H9 (cell line): ENCODE results near the gene CLDN10. TPM values are rescaled to one million over a fixed set of nuclear protein-coding genes. Genes with fewer than 3 reads are reported as not detected.

ENCODE experiments used
- DNase-seq: peaks from one replicate; pipeline ENCODE4 v3.0.0-alpha.2; 2017
- H2AFZ ChIP-seq: one replicate; pipeline ENCODE4 v1.6.1; 2013; ENCODE audit warnings: mild to moderate bottlenecking, low read length, control low read depth, moderate library complexity
- H2AK5ac ChIP-seq: 2 replicates; pipeline ENCODE4 v1.6.1; 2013; ENCODE audit warnings: low read length, control low read depth, mixed read lengths; ENCODE audit not compliant: insufficient read length
- H2BK120ac ChIP-seq: one replicate; pipeline ENCODE4 v1.6.1; 2013; ENCODE audit warnings: low read depth, mild to moderate bottlenecking, low read length, control low read depth, inconsistent platforms; ENCODE audit not compliant: poor library complexity, severe bottlenecking
- H2BK12ac ChIP-seq: 2 replicates; pipeline ENCODE4 v1.6.1; 2013; ENCODE audit warnings: low read length, control low read depth, mixed read lengths, low read depth; ENCODE audit not compliant: insufficient read length
- H2BK15ac ChIP-seq: 2 replicates; pipeline ENCODE4 v1.6.1; 2013; ENCODE audit warnings: low read depth, low read length, control low read depth
- H2BK20ac ChIP-seq: one replicate; pipeline ENCODE4 v1.6.1; 2013; ENCODE audit warnings: low read depth, mild to moderate bottlenecking, low read length, control low read depth, inconsistent platforms; ENCODE audit not compliant: poor library complexity, severe bottlenecking
- H2BK5ac ChIP-seq: 2 replicates; pipeline ENCODE4 v1.6.1; 2013; ENCODE audit warnings: low read length, control low read depth, mixed read lengths; ENCODE audit not compliant: insufficient read length
- H3K14ac ChIP-seq: 2 replicates; pipeline ENCODE4 v1.6.1; 2013; ENCODE audit warnings: low read length, control low read depth; ENCODE audit not compliant: insufficient read depth
- H3K18ac ChIP-seq: 2 replicates; pipeline ENCODE4 v1.6.1; 2013; ENCODE audit warnings: low read depth, mild to moderate bottlenecking, mixed read lengths, low read length, control low read depth; ENCODE audit not compliant: insufficient read length
- H3K23ac ChIP-seq: 2 replicates; pipeline ENCODE4 v1.6.1; 2013; ENCODE audit warnings: low read length, control low read depth, mixed read lengths, low read depth; ENCODE audit not compliant: insufficient read length
- H3K23me2 ChIP-seq: 2 replicates; pipeline ENCODE4 v1.6.1; 2013; ENCODE audit warnings: low read depth, mild to moderate bottlenecking, mixed read lengths, low read length, control low read depth; ENCODE audit not compliant: insufficient read length, poor library complexity, severe bottlenecking
- H3K27ac ChIP-seq: 2 replicates; pipeline ENCODE4 v1.5.1; 2013; ENCODE audit warnings: low read length, control low read depth, mixed read lengths, low read depth; ENCODE audit not compliant: insufficient read length
- H3K27me3 ChIP-seq: 2 replicates; pipeline ENCODE4 v1.6.1; 2013; ENCODE audit warnings: low read length, control low read depth, inconsistent platforms; ENCODE audit not compliant: insufficient read depth
- H3K4ac ChIP-seq: 2 replicates; pipeline ENCODE4 v1.6.1; 2013; ENCODE audit warnings: low read depth, mild to moderate bottlenecking, control low read depth, inconsistent platforms, low read length, moderate library complexity
- H3K4me1 ChIP-seq: 2 replicates; pipeline ENCODE4 v1.6.1; 2013; ENCODE audit warnings: low read length, control low read depth, inconsistent platforms; ENCODE audit not compliant: insufficient read depth
- H3K4me2 ChIP-seq: 2 replicates; pipeline ENCODE4 v1.6.1; 2013; ENCODE audit warnings: low read length, control low read depth, mixed read lengths; ENCODE audit not compliant: insufficient read length, insufficient read depth
- H3K56ac ChIP-seq: 2 replicates; pipeline ENCODE4 v1.6.1; 2013; ENCODE audit warnings: low read depth, mild to moderate bottlenecking, mixed read lengths, low read length, control low read depth; ENCODE audit not compliant: insufficient read length
- H3K79me1 ChIP-seq: 2 replicates; pipeline ENCODE4 v1.6.1; 2013; ENCODE audit warnings: low read depth, mild to moderate bottlenecking, moderate library complexity, low read length, control low read depth, inconsistent platforms; ENCODE audit not compliant: insufficient read depth, poor library complexity, severe bottlenecking
- H3K79me2 ChIP-seq: 2 replicates; pipeline ENCODE4 v1.6.1; 2013; ENCODE audit warnings: low read length, control low read depth, inconsistent platforms; ENCODE audit not compliant: insufficient read depth
- H3K9ac ChIP-seq: 2 replicates; pipeline ENCODE4 v1.6.1; 2013; ENCODE audit warnings: low read length, control low read depth, mixed read lengths; ENCODE audit not compliant: insufficient read length; ENCODE audit errors: extremely low read depth
- H3K9me3 ChIP-seq: one replicate; pipeline ENCODE4 v1.6.1; 2013; ENCODE audit warnings: low read depth, low read length, inconsistent platforms; ENCODE audit not compliant: control insufficient read depth
- H3T11ph ChIP-seq: one replicate; pipeline ENCODE4 v1.6.1; 2013; ENCODE audit warnings: mild to moderate bottlenecking, low read length, control low read depth, inconsistent platforms
- H4K20me1 ChIP-seq: one replicate; pipeline ENCODE4 v1.6.1; 2013; ENCODE audit not compliant: control insufficient read depth, insufficient read length, insufficient read depth
- H4K5ac ChIP-seq: 2 replicates; pipeline ENCODE4 v1.6.1; 2013; ENCODE audit warnings: low read depth, mild to moderate bottlenecking, mixed read lengths, low read length, control low read depth; ENCODE audit not compliant: insufficient read length
- H4K8ac ChIP-seq: replicated peaks from 2 replicates; pipeline ENCODE4 v1.6.1; 2013; ENCODE audit warnings: low read length, control low read depth, mixed read lengths, low read depth; ENCODE audit not compliant: insufficient read length
- H4K91ac ChIP-seq: 2 replicates; pipeline ENCODE4 v1.6.1; 2013; ENCODE audit warnings: low read depth, mild to moderate bottlenecking, moderate library complexity, mixed read lengths, low read length, control low read depth; ENCODE audit not compliant: insufficient read length
- H3K27ac Mint-ChIP-seq, 3 experiments: 2 replicates in 2 of 3; 3 replicates in 1 of 3; pipeline ENCODE4 v1.8.0; 2020 to 2021; ENCODE audit warnings: mixed read lengths in 3 of 3, mild to moderate bottlenecking in 1 of 3, moderate library complexity in 1 of 3
- H3K27me3 Mint-ChIP-seq: 2 replicates; pipeline ENCODE4 v1.8.0; 2021; ENCODE audit warnings: low read depth, mild to moderate bottlenecking, moderate library complexity, mixed read lengths
- H3K36me3 Mint-ChIP-seq, 3 experiments: 2 replicates in 2 of 3; 3 replicates in 1 of 3; pipeline ENCODE4 v1.8.0; 2020 to 2021; ENCODE audit warnings: low read depth in 3 of 3, mixed read lengths in 3 of 3; ENCODE audit not compliant: insufficient read depth in 1 of 3
- H3K4me1 Mint-ChIP-seq, 2 experiments: 2 replicates each; pipeline ENCODE4 v1.8.0; 2020; ENCODE audit warnings: mixed read lengths in 2 of 2
- H3K4me3 Mint-ChIP-seq, 2 experiments: 2 replicates in 1 of 2; 3 replicates in 1 of 2; pipeline ENCODE4 v1.8.0; 2020 to 2021; ENCODE audit warnings: mild to moderate bottlenecking in 2 of 2, mixed read lengths in 2 of 2, moderate library complexity in 1 of 2
- H3K9me3 Mint-ChIP-seq, 2 experiments: 2 replicates in 1 of 2; 3 replicates in 1 of 2; pipeline ENCODE4 v1.8.0; 2020; ENCODE audit warnings: mild to moderate bottlenecking in 2 of 2, mixed read lengths in 2 of 2, moderate library complexity in 1 of 2
- CTCF ChIP-seq: fragments of 200-600 bp; sonication (generic); conservative IDR thresholded peaks from 3 replicates; pipeline ENCODE4 v1.8.0; 2021; ENCODE audit warnings: antibody characterized with exemption, mild to moderate bottlenecking
- WGBS: extraction: QIAGEN DNeasy Blood & Tissue Kit; methylation state at CpG from one replicate; pipeline ENCODE4 v1.1.7; 2013; ENCODE audit warnings: missing lambda C conversion rate, low lambda C conversion rate, mixed read lengths; ENCODE audit not compliant: insufficient read length; ENCODE audit errors: extremely low coverage; 5-methylcytosine and 5-hydroxymethylcytosine counted together
- total RNA-seq: library from RNA; stranded (reverse); gene quantifications from 2 replicates; pipeline ENCODE4 v1.2.1, GENCODE V29; 2021

Gene CLDN10
- total RNA-seq, 1 experiment from 2014 or later, result 20.7 TPM

GRCh38 chr13:95540888-95541287, 11.6 kb upstream of the CLDN10 start:
- DNase-seq, result no peak

More at GRCh38 chr13:95540888-95541287, 11.6 kb upstream of the CLDN10 start:
- Mint-ChIP-seq H3K36me3 (no peaks in the 10 kb centered on the region), H3K27ac (no peak overlapping the region), H3K9me3 (no peaks in the 10 kb centered on the region), H3K4me3 (no peak overlapping the region), H3K27me3 (no peaks in the 10 kb centered on the region), H3K4me1 (peaks cover 17 to 25% of the 10 kb centered on the region in 2 experiments)
- no peak overlapping the region for H3K23ac ChIP-seq
- WGBS, result no CpG with 5 or more reads among the region's 6 CpGs
- no peaks in the 10 kb centered on the region for H3K23me2 ChIP-seq
- H4K20me1 ChIP-seq, result no peaks in the 10 kb centered on the region
- H2AK5ac ChIP-seq, result no peak overlapping the region
- H2BK20ac ChIP-seq, result no peak overlapping the region
- no peak overlapping the region for H2AFZ ChIP-seq
- no peaks in the 10 kb centered on the region for H3K27me3 ChIP-seq
- no peak overlapping the region for H4K8ac ChIP-seq
- H2BK12ac ChIP-seq, result no peak overlapping the region
- no peaks in the 10 kb centered on the region for H3K79me1 ChIP-seq
- no peak overlapping the region for H3K56ac ChIP-seq
- no peaks in the 10 kb centered on the region for H3K4me1 ChIP-seq
- no peak overlapping the region for H3T11ph ChIP-seq
- TF ChIP-seq CTCF, result no peak
- H3K9ac ChIP-seq, result no peak overlapping the region
- H3K79me2 ChIP-seq, result no peaks in the 10 kb centered on the region
- no peak overlapping the region for H3K14ac ChIP-seq
- H3K4me2 ChIP-seq, result no peak overlapping the region
- H4K5ac ChIP-seq, result no peak overlapping the region
- H3K27ac ChIP-seq, result no peak overlapping the region
- H2BK15ac ChIP-seq, result no peak overlapping the region
- H4K91ac ChIP-seq, result no peak overlapping the region
- no peaks in the 10 kb centered on the region for H3K9me3 ChIP-seq
- H3K18ac ChIP-seq, result no peak overlapping the region
- no peak overlapping the region for H2BK120ac ChIP-seq
- no peak overlapping the region for H3K4ac ChIP-seq
- H2BK5ac ChIP-seq, result no peak overlapping the region
